GM18907 (cell line): ENCODE results near the gene NMNAT1.
"Not testable (repeated sequence)": the region's sequence is repeated elsewhere in the genome, so short reads cannot be mapped to it uniquely, and the experiment has no call there.

ENCODE experiments used
- ATAC-seq: cut with Tn5 transposase; IDR thresholded peaks from one replicate; pipeline ENCODE4 v1.9.1; 2021; ENCODE audit warnings: mild to moderate bottlenecking, moderate library complexity; ENCODE audit not compliant: unreplicated experiment

The NMNAT1 gene

GRCh38 chr1:9942939-9943788, at the start of gene NMNAT1, which contains the start of gene LZIC:
NMNAT1 (plus strand) TSS chr1:9943475; CDS start chr1:9972074, 28,599 bp downstream.
LZIC (minus strand) TSS chr1:9943391; CDS start chr1:9936619, 6,772 bp downstream.
- ATAC-seq = peak; percentile 91

- ATAC-seq = no peak
Measured at GRCh38 chr1:9894115-9894514, 49.2 kb upstream of the NMNAT1 start.

- ATAC-seq = no peak
Measured at GRCh38 chr1:9900142-9901043, 42.9 kb upstream of the NMNAT1 start.

GRCh38 chr1:9901148-9902059, 41.9 kb upstream of the NMNAT1 start:
- ATAC-seq = no peak

GRCh38 chr1:9902060-9902452, 41.2 kb upstream of the NMNAT1 start:
- no peak for ATAC-seq

- ATAC-seq = no peak
Measured at GRCh38 chr1:9903801-9904527, 39.3 kb upstream of the NMNAT1 start.

- ATAC-seq = no peak
Measured at GRCh38 chr1:9904596-9904995, 38.7 kb upstream of the NMNAT1 start.

GRCh38 chr1:9905010-9905409, 38.3 kb upstream of the NMNAT1 start:
- ATAC-seq = no peak

- ATAC-seq = no peak
Measured at GRCh38 chr1:9906466-9906865, 36.8 kb upstream of the NMNAT1 start.

GRCh38 chr1:9907441-9907840, 35.8 kb upstream of the NMNAT1 start:
- no peak for ATAC-seq

GRCh38 chr1:9908871-9909233, 34.4 kb upstream of the NMNAT1 start:
- no peak for ATAC-seq

GRCh38 chr1:9909234-9910046, 33.8 kb upstream of the NMNAT1 start:
- peak; percentile 14 for ATAC-seq

GRCh38 chr1:9910076-9910422, 33.2 kb upstream of the NMNAT1 start, which contains the start of gene CTNNBIP1:
CTNNBIP1 (minus strand) TSS chr1:9910269; CDS start chr1:9872064, 38,205 bp downstream.
- ATAC-seq = peak; percentile 80

GRCh38 chr1:9910423-9911178, 32.7 kb upstream of the NMNAT1 start:
- ATAC-seq = peak; percentile 94

- ATAC-seq = no peak
Measured at GRCh38 chr1:9912264-9912936, 30.9 kb upstream of the NMNAT1 start.

GRCh38 chr1:9914610-9914937, 28.7 kb upstream of the NMNAT1 start:
- ATAC-seq = no peak

GRCh38 chr1:9916452-9916851, 26.8 kb upstream of the NMNAT1 start:
- no peak for ATAC-seq

- ATAC-seq = not testable (repeated sequence)
Measured at GRCh38 chr1:9917495-9917894, 25.8 kb upstream of the NMNAT1 start.
